CD4-positive, alpha-beta T cell treated with Interleukin-17A for 1 hour (primary cell): Measurements from ENCODE around the gene CLDN6.

ENCODE experiments used
- DNase-seq: peaks from one replicate; pipeline ENCODE4 v3.0.0-alpha.2; 2020

The CLDN6 gene

DNA sequence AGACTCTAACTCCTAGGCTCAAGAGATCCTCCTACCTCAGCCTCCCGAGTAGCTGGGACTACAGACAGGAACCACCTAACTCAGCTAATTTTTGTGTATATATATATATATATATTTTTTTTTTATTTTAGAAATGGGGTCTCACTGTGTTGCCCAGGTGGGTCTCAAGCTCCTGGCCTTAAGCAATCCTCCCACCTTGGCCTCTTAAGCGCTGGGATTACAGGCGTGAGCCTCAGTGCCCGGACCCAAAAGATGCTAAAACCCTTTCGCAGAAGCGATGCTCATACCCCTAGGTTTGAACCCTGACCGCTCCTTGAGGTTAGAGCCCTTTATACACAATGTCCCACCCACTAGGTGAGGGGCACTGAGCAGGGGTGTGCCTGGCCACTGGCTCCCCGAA lies 7.5 kb downstream of the CLDN6 start:
- no peak for DNase-seq

GRCh38 chr16:3009568-3010390 lies 8.2 kb downstream of the CLDN6 start:
- DNase-seq, result no peak

- DNase-seq, result no peak
Observed at GRCh38 chr16:3008690-3009037, 9.3 kb downstream of the CLDN6 start.

GRCh38 chr16:3007957-3008689 lies 9.9 kb downstream of the CLDN6 start:
- peak; percentile 32 for DNase-seq

- DNase-seq, result no peak
Observed at GRCh38 chr16:3007059-3007956, 10.7 kb downstream of the CLDN6 start.

GRCh38 chr16:3004781-3005284 lies 13.2 kb downstream of the CLDN6 start:
- no peak for DNase-seq

- DNase-seq, result no peak
Observed at GRCh38 chr16:3004319-3004718, 13.7 kb downstream of the CLDN6 start.

DNA sequence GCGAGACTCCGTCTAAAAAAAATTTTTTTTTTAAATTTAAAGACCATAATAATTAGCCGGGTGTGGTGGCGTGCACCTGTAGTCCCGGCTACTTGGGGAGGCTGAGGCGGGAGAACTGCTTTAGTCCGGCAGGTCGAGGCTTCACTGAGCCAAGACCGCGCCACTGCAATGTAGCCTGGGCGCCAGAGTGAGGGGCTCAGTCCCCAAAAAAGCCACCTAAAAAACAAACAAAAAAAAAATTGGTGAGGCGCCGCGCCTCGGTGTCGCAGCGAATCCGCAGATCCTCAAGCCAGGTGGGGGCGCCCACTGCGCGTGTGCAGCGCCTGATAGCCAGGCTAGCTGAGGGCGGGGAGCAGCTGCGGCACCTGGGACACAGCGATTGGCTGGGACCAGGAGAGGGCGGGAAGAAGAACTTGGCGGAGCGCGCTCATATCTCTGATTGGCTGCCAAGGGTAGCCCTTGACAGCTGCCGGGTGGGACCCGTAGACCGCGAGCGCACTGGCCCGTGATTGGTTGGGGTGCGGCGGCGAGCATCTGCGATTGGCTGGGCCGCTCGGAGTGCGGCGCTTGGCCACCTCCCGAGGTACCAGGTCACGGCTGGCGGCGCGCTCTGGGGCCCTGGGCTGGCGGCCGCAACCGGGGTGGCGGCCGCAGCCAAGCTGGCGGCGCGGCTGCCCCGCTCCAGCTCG lies 14.3 kb downstream of the CLDN6 start:
- peak; percentile 99 for DNase-seq

DNA sequence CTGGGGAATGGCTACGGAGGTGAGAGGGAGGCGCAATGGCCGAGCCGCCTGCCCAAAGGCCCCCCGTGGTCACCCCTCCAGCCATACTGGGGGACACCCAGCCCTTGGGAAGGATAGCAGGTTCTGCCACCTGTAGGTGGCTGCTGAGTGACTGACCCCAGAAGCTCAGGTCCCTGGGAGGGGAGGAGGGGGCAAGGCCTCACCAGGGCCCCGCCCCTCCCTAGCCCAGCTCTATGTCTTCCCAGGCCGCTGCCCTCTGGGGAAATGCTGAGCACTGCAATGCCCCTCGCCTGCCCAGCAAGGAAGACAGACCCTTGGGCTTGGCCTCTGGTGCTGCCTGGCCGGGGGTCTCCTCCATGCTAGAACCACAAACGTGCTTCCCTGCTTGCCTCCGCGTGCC lies 16.7 kb downstream of the CLDN6 start:
- no peak for DNase-seq

DNA sequence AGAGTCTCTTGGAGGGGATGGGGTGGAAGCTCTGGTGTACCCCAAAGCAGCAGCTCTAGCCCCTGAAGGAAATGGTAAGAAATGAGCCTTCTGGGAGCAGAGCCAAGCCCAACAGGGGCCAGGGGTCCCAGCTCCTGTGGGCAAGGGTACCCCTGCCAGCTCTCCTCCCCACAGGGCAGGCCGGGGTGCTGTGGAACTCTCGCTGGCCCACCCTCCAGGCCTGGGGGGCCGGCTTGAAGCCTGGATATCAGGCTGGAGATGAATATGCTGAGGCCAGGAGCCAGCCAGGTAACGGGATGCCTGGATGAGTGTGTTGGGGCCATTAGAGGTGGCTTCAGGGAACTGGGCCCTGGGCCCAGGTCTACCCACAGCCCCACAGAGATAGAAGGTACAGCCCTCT lies 17.4 kb downstream of the CLDN6 start:
- DNase-seq, result no peak

- no peak for DNase-seq
Observed at GRCh38 chr16:2999929-3000328, 18.1 kb downstream of the CLDN6 start.

GRCh38 chr16:2996298-2996697 lies 21.7 kb downstream of the CLDN6 start:
- no peak for DNase-seq

- DNase-seq, result no peak
Observed at GRCh38 chr16:2992383-2993081, 25.5 kb downstream of the CLDN6 start.

GRCh38 chr16:2991566-2992261 lies 26.3 kb downstream of the CLDN6 start:
- no peak for DNase-seq

- no peak for DNase-seq
Observed at GRCh38 chr16:2990891-2991290, 27.1 kb downstream of the CLDN6 start.

GRCh38 chr16:2988590-2989099 lies 29.3 kb downstream of the CLDN6 start:
- no peak for DNase-seq

GRCh38 chr16:2987833-2988232 lies 30.1 kb downstream of the CLDN6 start:
- no peak for DNase-seq

DNA sequence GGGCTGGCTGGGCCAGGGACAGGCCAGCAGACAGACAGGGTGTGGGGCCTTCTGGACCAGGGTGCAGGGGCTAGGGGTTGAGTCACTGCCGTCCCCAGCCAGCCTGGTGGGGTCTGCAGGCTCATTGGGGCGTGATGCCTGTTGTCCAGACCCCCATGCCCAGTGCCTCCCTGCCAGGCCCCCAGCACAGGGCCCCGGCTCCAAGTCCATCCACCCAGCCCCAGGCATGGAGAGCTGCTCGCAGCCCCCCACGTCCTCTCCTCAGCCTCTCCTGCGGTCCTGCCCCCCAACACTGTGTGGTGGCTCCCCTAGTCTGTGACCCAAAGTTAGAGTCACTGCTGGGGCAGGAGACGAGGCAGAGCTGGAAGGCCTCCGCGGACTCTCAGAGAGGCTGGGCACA lies 30.7 kb downstream of the CLDN6 start:
- DNase-seq, result no peak

DNA sequence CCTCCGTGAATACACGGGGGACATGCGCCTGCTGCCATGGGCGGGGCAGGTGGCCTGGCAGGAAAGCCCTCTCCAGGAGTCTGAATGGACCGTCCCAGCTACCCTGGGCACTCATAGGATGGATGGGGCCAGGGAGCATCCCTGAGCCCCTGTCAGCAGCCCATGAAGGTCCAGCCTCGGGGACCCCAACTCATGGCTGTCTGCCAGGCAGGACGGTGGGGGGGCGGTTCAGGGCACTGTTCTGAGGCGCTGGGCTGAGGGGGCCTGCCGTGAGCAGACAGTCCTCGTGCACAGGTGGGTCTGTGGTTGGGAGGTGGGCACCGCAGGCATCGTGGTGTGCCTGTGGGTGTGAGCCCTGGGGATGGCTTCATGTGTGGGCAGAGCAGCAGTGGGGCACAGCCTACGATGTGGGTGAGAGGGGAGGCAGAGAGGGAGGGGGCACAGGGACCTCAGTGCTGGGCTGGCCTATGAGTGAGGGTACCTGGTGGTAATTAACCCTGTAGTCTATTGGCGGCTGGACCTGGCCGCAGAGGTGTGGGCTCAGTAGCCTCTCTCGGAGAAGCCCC lies 31.3 kb downstream of the CLDN6 start:
- no peak for DNase-seq

GRCh38 chr16:2985893-2986355 lies 32.1 kb downstream of the CLDN6 start:
- DNase-seq, result no peak

- DNase-seq, result no peak
Observed at GRCh38 chr16:2985462-2985861, 32.5 kb downstream of the CLDN6 start.
